K562 (cell line): Measurements from ENCODE around the gene S100P. TPM values are rescaled to one million over a fixed set of nuclear protein-coding genes. Genes with fewer than 3 reads are reported as not detected.
A peak's percentile ranks its signal among the peaks of the same experiment; 100 is the strongest.

Experiments used
- CBFA2T2 ChIP-seq: fragments of 450-650 bp; conservative IDR thresholded peaks from 2 replicates; pipeline ENCODE4 v1.6.1; 2017; ENCODE audit warnings: mild to moderate bottlenecking
- CC2D1A ChIP-seq: fragments of 450-650 bp; IDR thresholded peaks from 2 replicates; pipeline ENCODE4 v1.6.1; 2017; ENCODE audit warnings: mild to moderate bottlenecking
- CREB1 ChIP-seq, 2 experiments: sonication (generic) in 1 of 2; formaldehyde crosslinking in 1 of 2; IDR thresholded peaks; 2 replicates each; pipeline versions ENCODE4 v1.6.1 to v1.8.0; 2012 to 2022; ENCODE audit warnings: inconsistent platforms in 1 of 2, mild to moderate bottlenecking in 1 of 2, missing genetic modification reagents in 1 of 2, moderate library complexity in 1 of 2
- DIDO1 ChIP-seq: fragments of 450-650 bp; IDR thresholded peaks from 2 replicates; pipeline ENCODE4 v1.6.1; 2016; ENCODE audit warnings: low read depth, missing biosample characterization, missing genetic modification characterization
- ETS2 ChIP-seq: IDR thresholded peaks from 2 replicates; pipeline ENCODE4 v1.6.1; 2016; ENCODE audit warnings: borderline replicate concordance, missing genetic modification characterization, mild to moderate bottlenecking, moderate library complexity, missing compliant biosample characterization; ENCODE audit not compliant: poor library complexity, severe bottlenecking
- FIP1L1 ChIP-seq: fragments of 200-400 bp; formaldehyde crosslinking; IDR thresholded peaks from 2 replicates; pipeline ENCODE4 v1.6.1; 2018; ENCODE audit warnings: mild to moderate bottlenecking, low read depth, low read length; ENCODE audit not compliant: poor library complexity, severe bottlenecking
- KAT8 ChIP-seq: fragments of 450-650 bp; IDR thresholded peaks from 2 replicates; pipeline ENCODE4 v1.6.1; 2016; ENCODE audit warnings: low read depth, mild to moderate bottlenecking
- KLF1 ChIP-seq: fragments of 450-650 bp; IDR thresholded peaks from 2 replicates; pipeline ENCODE4 v1.6.1; 2016; ENCODE audit warnings: missing genetic modification characterization, missing compliant biosample characterization
- MEF2D ChIP-seq: conservative IDR thresholded peaks from 2 replicates; pipeline ENCODE4 v1.6.1; 2016; ENCODE audit warnings: low read depth, missing genetic modification characterization, missing compliant biosample characterization
- NEUROD1 ChIP-seq: fragments of 150-350 bp; IDR thresholded peaks from 2 replicates; pipeline ENCODE4 v1.6.1; 2014; ENCODE audit warnings: borderline replicate concordance, low read length, low read depth; ENCODE audit not compliant: partially characterized antibody
- POLR3A ChIP-seq: IDR thresholded peaks from 2 replicates; pipeline ENCODE4 v1.6.1; 2011; ENCODE audit warnings: borderline replicate concordance, mild to moderate bottlenecking, moderate library complexity; ENCODE audit not compliant: insufficient read length, insufficient read depth; ENCODE audit errors: extremely low read depth
- PRMT5 ChIP-seq: sonication (generic); formaldehyde crosslinking; IDR thresholded peaks from 2 replicates; pipeline ENCODE4 v1.5.0; 2020; ENCODE audit warnings: missing genetic modification reagents
- SMARCA4 ChIP-seq: fragments of 450-650 bp; IDR thresholded peaks from 2 replicates; pipeline ENCODE4 v1.6.1; 2016
- TBL1XR1 ChIP-seq, 2 experiments: IDR thresholded peaks; 2 replicates each; pipeline ENCODE4 v1.6.1; 2012; ENCODE audit warnings: improper control_type of control experiment in 2 of 2, low read length in 2 of 2, mild to moderate bottlenecking in 1 of 2
- TEAD4 ChIP-seq, 2 experiments: sonication (generic) in 1 of 2; formaldehyde crosslinking in 1 of 2; IDR thresholded peaks; 2 replicates each; pipeline versions ENCODE4 v1.6.1 to v1.8.0; 2012 to 2022; ENCODE audit warnings: borderline replicate concordance in 1 of 2, inconsistent platforms in 1 of 2, low read length in 1 of 2, mild to moderate bottlenecking in 1 of 2, missing genetic modification reagents in 1 of 2
- ZNF23 ChIP-seq: fragments of 250-450 bp; sonication (Bioruptor Pico); IDR thresholded peaks from 2 replicates; pipeline ENCODE4 v1.4.0; 2020; ENCODE audit warnings: mild to moderate bottlenecking
- ZNF316 ChIP-seq: fragments of 450-650 bp; IDR thresholded peaks from 2 replicates; pipeline ENCODE4 v1.6.1; 2016
- ZNF766 ChIP-seq: fragments of 200-800 bp; sonication (Bioruptor generic); conservative IDR thresholded peaks from 2 replicates; pipeline ENCODE4 v1.6.1; 2016; ENCODE audit warnings: missing genetic modification characterization, missing compliant biosample characterization
- polyA plus RNA-seq, 8 experiments: library from polyadenylated mRNA; depleted of rRNA in 4 of 8; stranded (reverse) in 5 of 8; unstranded in 3 of 8; fragments of >200 nt; fragmentation: Nextera tagmentation in 2 of 8; fragmentation: Illumina TruSeq in 1 of 8; extraction: Ambion mirVana in 2 of 8; extraction: Trizol in 1 of 8; gene quantifications; 2 replicates each; pipeline versions ENCODE4 v1.2.1 to v1.2.3, GENCODE V29; 2011 to 2014; ENCODE audit warnings: inconsistent platforms in 1 of 8, missing spikeins in 1 of 8
- total RNA-seq, 7 experiments: library from RNA; depleted of rRNA in 6 of 7; stranded (reverse); fragments of >200 nt in 6 of 7; fragmentation: Illumina TruSeq in 2 of 7; extraction: Trizol in 2 of 7; gene quantifications; 2 replicates each; pipeline versions ENCODE4 v1.2.1 to v1.2.3, GENCODE V29; 2011 to 2021; ENCODE audit warnings: low replicate concordance in 1 of 7
- TF ChIP-seq, protein P1 (sequence below): fragments of 250-450 bp; sonication (Bioruptor Pico); IDR thresholded peaks from 2 replicates; pipeline ENCODE4 v1.8.0; 2021; ENCODE audit warnings: moderate library complexity, mild to moderate bottlenecking, inconsistent platforms
- TF ChIP-seq, protein P2 (sequence below): fragments of 250-450 bp; sonication (Bioruptor Pico); IDR thresholded peaks from 2 replicates; pipeline ENCODE4 v1.8.0; 2021; ENCODE audit warnings: mild to moderate bottlenecking, moderate library complexity
- TF ChIP-seq, protein P3 (sequence below): sonication (generic); formaldehyde crosslinking; IDR thresholded peaks from 2 replicates; pipeline ENCODE4 v1.8.0; 2022; ENCODE audit warnings: mild to moderate bottlenecking, missing genetic modification reagents, borderline replicate concordance
- TF ChIP-seq, protein P4 (sequence below): fragments of 450-650 bp; formaldehyde crosslinking; IDR thresholded peaks from 2 replicates; pipeline ENCODE4 v1.4.0; 2022; ENCODE audit warnings: mild to moderate bottlenecking, moderate library complexity

S100P gene
- total and polyA plus RNA-seq, 9 of the 15 experiments (the other 6 are each of a cell fraction or from before 2014, with no cell fraction given) = 4.1 to 23.8 (median 7.5) TPM

DNA sequence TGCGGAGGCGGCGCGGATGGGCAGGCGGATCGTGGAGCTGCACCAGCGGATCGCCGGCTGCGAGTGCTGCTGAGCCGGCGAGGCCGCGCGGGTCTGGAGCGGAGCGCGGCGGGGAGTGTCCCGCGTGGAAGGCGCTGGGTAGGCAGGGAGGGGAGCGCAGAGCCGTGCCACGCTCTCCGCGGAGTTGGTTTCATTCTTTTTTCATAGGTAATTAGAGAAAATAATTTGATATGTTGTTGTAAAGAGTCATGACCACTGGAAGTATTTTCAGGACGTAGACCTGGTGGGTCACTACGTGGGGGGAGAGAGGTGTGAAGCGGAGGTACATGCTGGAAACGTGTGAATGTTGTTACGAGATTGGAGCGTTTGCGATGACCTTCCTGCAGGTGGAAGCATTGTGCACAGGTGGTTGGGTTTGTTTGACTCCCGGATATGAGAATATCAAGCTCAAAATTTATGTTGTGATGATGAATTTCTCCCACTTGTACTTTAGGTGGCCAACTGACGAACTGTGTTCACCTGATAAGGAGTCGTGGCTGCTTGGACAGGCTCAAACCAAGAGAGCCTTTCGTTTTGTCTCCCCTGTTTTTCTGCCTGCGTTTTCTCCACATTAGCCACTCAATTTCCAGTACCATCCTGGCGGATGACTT lies 19.1 kb upstream of the S100P start (continued):
- no peak for TF ChIP-seq ZNF766 (CRISPR knock-in tag)
- no peak for TF ChIP-seq POLR3A
- no peak for TF ChIP-seq NEUROD1
- no peak for TF ChIP-seq ETS2 (tag)
- TF ChIP-seq KAT8 = no peak
- no peak for TF ChIP-seq ZNF316
- peak; percentile 65 for TF ChIP-seq TEAD4 (IDR thresholded peaks at IDR 0.05; ENCODE audit: low read length)
- no peak for TF ChIP-seq TEAD4 (CRISPR knock-in tag; IDR thresholded peaks at IDR 0.05; ENCODE audit: borderline replicate concordance)
- TF ChIP-seq SMARCA4 = peak; percentile 74
- TF ChIP-seq, protein P1, sequence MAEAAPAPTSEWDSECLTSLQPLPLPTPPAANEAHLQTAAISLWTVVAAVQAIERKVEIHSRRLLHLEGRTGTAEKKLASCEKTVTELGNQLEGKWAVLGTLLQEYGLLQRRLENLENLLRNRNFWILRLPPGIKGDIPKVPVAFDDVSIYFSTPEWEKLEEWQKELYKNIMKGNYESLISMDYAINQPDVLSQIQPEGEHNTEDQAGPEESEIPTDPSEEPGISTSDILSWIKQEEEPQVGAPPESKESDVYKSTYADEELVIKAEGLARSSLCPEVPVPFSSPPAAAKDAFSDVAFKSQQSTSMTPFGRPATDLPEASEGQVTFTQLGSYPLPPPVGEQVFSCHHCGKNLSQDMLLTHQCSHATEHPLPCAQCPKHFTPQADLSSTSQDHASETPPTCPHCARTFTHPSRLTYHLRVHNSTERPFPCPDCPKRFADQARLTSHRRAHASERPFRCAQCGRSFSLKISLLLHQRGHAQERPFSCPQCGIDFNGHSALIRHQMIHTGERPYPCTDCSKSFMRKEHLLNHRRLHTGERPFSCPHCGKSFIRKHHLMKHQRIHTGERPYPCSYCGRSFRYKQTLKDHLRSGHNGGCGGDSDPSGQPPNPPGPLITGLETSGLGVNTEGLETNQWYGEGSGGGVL (CRISPR knock-in tag) = no peak
- TF ChIP-seq, protein P2, sequence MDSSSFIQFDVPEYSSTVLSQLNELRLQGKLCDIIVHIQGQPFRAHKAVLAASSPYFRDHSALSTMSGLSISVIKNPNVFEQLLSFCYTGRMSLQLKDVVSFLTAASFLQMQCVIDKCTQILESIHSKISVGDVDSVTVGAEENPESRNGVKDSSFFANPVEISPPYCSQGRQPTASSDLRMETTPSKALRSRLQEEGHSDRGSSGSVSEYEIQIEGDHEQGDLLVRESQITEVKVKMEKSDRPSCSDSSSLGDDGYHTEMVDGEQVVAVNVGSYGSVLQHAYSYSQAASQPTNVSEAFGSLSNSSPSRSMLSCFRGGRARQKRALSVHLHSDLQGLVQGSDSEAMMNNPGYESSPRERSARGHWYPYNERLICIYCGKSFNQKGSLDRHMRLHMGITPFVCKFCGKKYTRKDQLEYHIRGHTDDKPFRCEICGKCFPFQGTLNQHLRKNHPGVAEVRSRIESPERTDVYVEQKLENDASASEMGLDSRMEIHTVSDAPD (CRISPR knock-in tag) = no peak
- no peak for TF ChIP-seq ZNF23
- TF ChIP-seq FIP1L1 = no peak
- TF ChIP-seq CBFA2T2 = peak; percentile 56
- 0 out of 2 replicates have a peak, but pooled peaks have one; percentile 7 for TF ChIP-seq CREB1 (IDR thresholded peaks at IDR 0.05)
- no peak for TF ChIP-seq CREB1 (CRISPR knock-in tag; IDR thresholded peaks at IDR 0.05)
- TF ChIP-seq TBL1XR1 (IDR thresholded peaks at IDR 0.05; ENCODE audit: low read length in 2 of 2) = peak in 1 of 2 experiments; percentile 53; a peak in 2 of 4 replicates
- TF ChIP-seq, protein P3, sequence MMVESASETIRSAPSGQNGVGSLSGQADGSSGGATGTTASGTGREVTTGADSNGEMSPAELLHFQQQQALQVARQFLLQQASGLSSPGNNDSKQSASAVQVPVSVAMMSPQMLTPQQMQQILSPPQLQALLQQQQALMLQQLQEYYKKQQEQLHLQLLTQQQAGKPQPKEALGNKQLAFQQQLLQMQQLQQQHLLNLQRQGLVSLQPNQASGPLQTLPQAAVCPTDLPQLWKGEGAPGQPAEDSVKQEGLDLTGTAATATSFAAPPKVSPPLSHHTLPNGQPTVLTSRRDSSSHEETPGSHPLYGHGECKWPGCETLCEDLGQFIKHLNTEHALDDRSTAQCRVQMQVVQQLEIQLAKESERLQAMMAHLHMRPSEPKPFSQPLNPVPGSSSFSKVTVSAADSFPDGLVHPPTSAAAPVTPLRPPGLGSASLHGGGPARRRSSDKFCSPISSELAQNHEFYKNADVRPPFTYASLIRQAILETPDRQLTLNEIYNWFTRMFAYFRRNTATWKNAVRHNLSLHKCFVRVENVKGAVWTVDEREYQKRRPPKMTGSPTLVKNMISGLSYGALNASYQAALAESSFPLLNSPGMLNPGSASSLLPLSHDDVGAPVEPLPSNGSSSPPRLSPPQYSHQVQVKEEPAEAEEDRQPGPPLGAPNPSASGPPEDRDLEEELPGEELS (CRISPR knock-in tag) = no peak
- TF ChIP-seq, protein P4, sequence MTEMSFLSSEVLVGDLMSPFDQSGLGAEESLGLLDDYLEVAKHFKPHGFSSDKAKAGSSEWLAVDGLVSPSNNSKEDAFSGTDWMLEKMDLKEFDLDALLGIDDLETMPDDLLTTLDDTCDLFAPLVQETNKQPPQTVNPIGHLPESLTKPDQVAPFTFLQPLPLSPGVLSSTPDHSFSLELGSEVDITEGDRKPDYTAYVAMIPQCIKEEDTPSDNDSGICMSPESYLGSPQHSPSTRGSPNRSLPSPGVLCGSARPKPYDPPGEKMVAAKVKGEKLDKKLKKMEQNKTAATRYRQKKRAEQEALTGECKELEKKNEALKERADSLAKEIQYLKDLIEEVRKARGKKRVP (CRISPR knock-in tag) = no peak
- peak; percentile 53; the same call in 1 of the 2 replicates for TF ChIP-seq CC2D1A
- TF ChIP-seq MEF2D (tag) = no peak
- TF ChIP-seq DIDO1 = no peak
- TF ChIP-seq KLF1 = no peak
- no peak for TF ChIP-seq PRMT5
